Endodermal cell (in vitro differentiated cells): Measurements from ENCODE around the gene DHRS12. TPM values are rescaled to one million over a fixed set of nuclear protein-coding genes. Genes with fewer than 3 reads are reported as not detected.

ENCODE experiments used
- DNase-seq: peaks from one replicate; pipeline ENCODE4 v3.0.0-alpha.2; 2017
- H3K27ac ChIP-seq: 2 replicates; pipeline ENCODE4 v1.5.1; 2013; ENCODE audit warnings: mild to moderate bottlenecking, low read depth, low read length, moderate library complexity
- H3K27me3 ChIP-seq: 2 replicates; pipeline ENCODE4 v1.6.1; 2013; ENCODE audit warnings: mild to moderate bottlenecking, low read length, moderate library complexity; ENCODE audit not compliant: insufficient read depth, control insufficient read depth, poor library complexity, severe bottlenecking
- H3K36me3 ChIP-seq: 2 replicates; pipeline ENCODE4 v1.7.0; 2013; ENCODE audit warnings: mild to moderate bottlenecking, low read length, moderate library complexity; ENCODE audit not compliant: control insufficient read depth, insufficient read depth
- H3K4me1 ChIP-seq: one replicate; pipeline ENCODE4 v1.7.0; 2013; ENCODE audit warnings: low read length; ENCODE audit not compliant: control insufficient read depth, insufficient read depth
- H3K4me3 ChIP-seq: 2 replicates; pipeline ENCODE4 v1.5.1; 2013; ENCODE audit warnings: mild to moderate bottlenecking, low read length, moderate library complexity
- H3K9ac ChIP-seq: 2 replicates; pipeline ENCODE4 v1.6.1; 2013; ENCODE audit warnings: mild to moderate bottlenecking, low read length, moderate library complexity; ENCODE audit not compliant: poor library complexity, severe bottlenecking; ENCODE audit errors: extremely low read depth
- H3K9me3 ChIP-seq: 2 replicates; pipeline ENCODE4 v1.6.1; 2013; ENCODE audit warnings: mild to moderate bottlenecking, low read length, moderate library complexity; ENCODE audit not compliant: control insufficient read depth
- H3K27ac Mint-ChIP-seq: 2 replicates; pipeline ENCODE4 v1.8.0; 2020; ENCODE audit warnings: mixed read lengths
- H3K27me3 Mint-ChIP-seq: 2 replicates; pipeline ENCODE4 v1.8.0; 2021; ENCODE audit warnings: mild to moderate bottlenecking, mixed read lengths; ENCODE audit not compliant: insufficient read depth
- H3K36me3 Mint-ChIP-seq: 2 replicates; pipeline ENCODE4 v1.8.0; 2020; ENCODE audit warnings: low read depth, mixed read lengths
- H3K4me1 Mint-ChIP-seq: 2 replicates; pipeline ENCODE4 v1.8.0; 2020; ENCODE audit warnings: mixed read lengths
- H3K4me3 Mint-ChIP-seq: 2 replicates; pipeline ENCODE4 v1.8.0; 2020; ENCODE audit warnings: mild to moderate bottlenecking, moderate library complexity, mixed read lengths
- H3K9me3 Mint-ChIP-seq: 2 replicates; pipeline ENCODE4 v1.8.0; 2020; ENCODE audit warnings: mild to moderate bottlenecking, mixed read lengths
- WGBS, 2 experiments: methylation state at CpG; one replicate each; pipeline versions ENCODE4 v1.1.5 to v1.1.7; 2013; ENCODE audit warnings: missing lambda C conversion rate in 2 of 2, mixed read lengths in 1 of 2; ENCODE audit not compliant: insufficient coverage in 1 of 2, insufficient read length in 1 of 2; 5-methylcytosine and 5-hydroxymethylcytosine counted together
- total RNA-seq, 2 donors: library from RNA; stranded (reverse); fragmentation: NEBNext Ultra II Directional in 1 of 2; extraction: Animal tissue kit (Norgen Biotek cat#: 25700) in 1 of 2; gene quantifications; 2 replicates in 1 of 2; 3 replicates in 1 of 2; pipeline ENCODE4 v1.2.1, GENCODE V29; 2021
- TF ChIP-seq, protein P1 (sequence below): fragments of 200-600 bp; sonication (generic); conservative IDR thresholded peaks from 2 replicates; pipeline ENCODE4 v1.5.0; 2021; ENCODE audit warnings: antibody characterized with exemption, mild to moderate bottlenecking

Gene DHRS12
- total RNA-seq, 2 donors from 2014 or later = 13.8 to 19.8 TPM

- Mint-ChIP-seq H3K27ac (peak overlapping the region; percentile 44), H3K4me3 (no peak overlapping the region)
- TF ChIP-seq, protein P1, sequence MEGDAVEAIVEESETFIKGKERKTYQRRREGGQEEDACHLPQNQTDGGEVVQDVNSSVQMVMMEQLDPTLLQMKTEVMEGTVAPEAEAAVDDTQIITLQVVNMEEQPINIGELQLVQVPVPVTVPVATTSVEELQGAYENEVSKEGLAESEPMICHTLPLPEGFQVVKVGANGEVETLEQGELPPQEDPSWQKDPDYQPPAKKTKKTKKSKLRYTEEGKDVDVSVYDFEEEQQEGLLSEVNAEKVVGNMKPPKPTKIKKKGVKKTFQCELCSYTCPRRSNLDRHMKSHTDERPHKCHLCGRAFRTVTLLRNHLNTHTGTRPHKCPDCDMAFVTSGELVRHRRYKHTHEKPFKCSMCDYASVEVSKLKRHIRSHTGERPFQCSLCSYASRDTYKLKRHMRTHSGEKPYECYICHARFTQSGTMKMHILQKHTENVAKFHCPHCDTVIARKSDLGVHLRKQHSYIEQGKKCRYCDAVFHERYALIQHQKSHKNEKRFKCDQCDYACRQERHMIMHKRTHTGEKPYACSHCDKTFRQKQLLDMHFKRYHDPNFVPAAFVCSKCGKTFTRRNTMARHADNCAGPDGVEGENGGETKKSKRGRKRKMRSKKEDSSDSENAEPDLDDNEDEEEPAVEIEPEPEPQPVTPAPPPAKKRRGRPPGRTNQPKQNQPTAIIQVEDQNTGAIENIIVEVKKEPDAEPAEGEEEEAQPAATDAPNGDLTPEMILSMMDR = no peak
These were observed 25.6 kb downstream of the DHRS12 start for GRCh38 chr13:51778392-51778791.

GRCh38 chr13:51777921-51778320, 26.0 kb downstream of the DHRS12 start:
- Histone ChIP-seq H3K4me3 (no peak overlapping the region), H3K9me3 (no peaks in the 10 kb centered on the region), H3K4me1 (peaks cover 3% of the 10 kb centered on the region), H3K27me3 (no peaks in the 10 kb centered on the region), H3K36me3 (no peaks in the 10 kb centered on the region), H3K27ac (peak overlapping the region; percentile 58), H3K9ac (no peak overlapping the region)
- 92 to 93% methylated on average over 8 to 9 of the region's 9 CpGs for WGBS, 2 experiments
- no peaks in the 10 kb centered on the region for H3K36me3 Mint-ChIP-seq
- H3K4me3 Mint-ChIP-seq = no peak overlapping the region
- no peaks in the 10 kb centered on the region for H3K27me3 Mint-ChIP-seq
- TF ChIP-seq, protein P1 = no peak
- DNase-seq = no peak
- peaks cover 1% of the 10 kb centered on the region for H3K9me3 Mint-ChIP-seq
- H3K27ac Mint-ChIP-seq = no peak overlapping the region
- H3K4me1 Mint-ChIP-seq = peaks cover 4% of the 10 kb centered on the region

More at GRCh38 chr13:51778392-51778791, 25.6 kb downstream of the DHRS12 start:
- H3K4me3 ChIP-seq = no peak overlapping the region
- no peaks in the 10 kb centered on the region for H3K9me3 ChIP-seq
- peaks cover 4% of the 10 kb centered on the region for H3K4me1 Mint-ChIP-seq
- H3K27me3 ChIP-seq = no peaks in the 10 kb centered on the region
- H3K4me1 ChIP-seq = peaks cover 3% of the 10 kb centered on the region
- H3K27me3 Mint-ChIP-seq = no peaks in the 10 kb centered on the region
- H3K9me3 Mint-ChIP-seq = peaks cover 1% of the 10 kb centered on the region
- peak overlapping the region; percentile 58 for H3K27ac ChIP-seq
- H3K36me3 Mint-ChIP-seq = no peaks in the 10 kb centered on the region
- 84 to 89% methylated on average over 5 to 10 of the region's 11 CpGs for WGBS, 2 experiments
- no peaks in the 10 kb centered on the region for H3K36me3 ChIP-seq
- no peak overlapping the region for H3K9ac ChIP-seq
- DNase-seq = no peak

DNA sequence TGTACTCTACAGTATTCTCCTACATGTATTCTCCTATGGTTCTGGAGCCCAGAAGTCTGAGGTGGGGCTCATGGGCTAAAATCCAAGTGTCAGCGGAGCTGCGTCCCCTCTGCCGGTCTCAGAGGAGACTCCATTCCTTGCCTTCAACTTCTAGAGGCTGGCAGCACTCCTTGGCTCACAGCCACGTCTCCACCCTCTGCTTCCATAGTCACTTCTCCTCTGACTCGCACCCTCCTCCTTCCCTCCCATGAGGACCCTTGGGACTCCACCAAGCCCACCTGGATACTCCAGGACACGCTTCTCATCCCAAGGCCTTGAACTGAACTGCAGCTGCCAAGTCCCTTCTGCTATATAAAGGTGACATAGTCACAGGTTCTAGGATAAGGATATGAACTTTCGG, 27.8 kb downstream of the DHRS12 start:
- WGBS, 2 experiments = 93 to 94% methylated on average over 5 to 7 of the region's 7 CpGs
- Histone ChIP-seq H3K27me3 (no peaks in the 10 kb centered on the region), H3K27ac (no peak overlapping the region), H3K36me3 (no peaks in the 10 kb centered on the region), H3K4me3 (no peak overlapping the region), H3K9me3 (no peaks in the 10 kb centered on the region), H3K4me1 (no peaks in the 10 kb centered on the region), H3K9ac (no peak overlapping the region)
- Mint-ChIP-seq H3K27me3 (no peaks in the 10 kb centered on the region), H3K4me1 (no peaks in the 10 kb centered on the region), H3K36me3 (no peaks in the 10 kb centered on the region), H3K9me3 (peaks cover 1% of the 10 kb centered on the region), H3K4me3 (no peak overlapping the region), H3K27ac (no peak overlapping the region)
- DNase-seq = no peak
- TF ChIP-seq, protein P1 = no peak
